Mucosa of gallbladder (tissue), 1 donor: Measurements from ENCODE around the gene CORO2B. TPM values are rescaled to one million over a fixed set of nuclear protein-coding genes. Genes with fewer than 3 reads are reported as not detected.
A peak's percentile ranks its signal among the peaks of the same experiment; 100 is the strongest.
"Not testable (repeated sequence)": the region's sequence is repeated elsewhere in the genome, so short reads cannot be mapped to it uniquely, and the experiment has no call there.

Source experiments
- DNase-seq: peaks from one replicate; pipeline ENCODE4 v3.0.0-alpha.2; 2020; ENCODE audit warnings: low spot score
- total RNA-seq: library from RNA; stranded (reverse); gene quantifications from one replicate; pipeline ENCODE4 v1.2.1, GENCODE V29; 2021
- donor health status: DM: no; HTN: no; CAD: no.

Gene CORO2B
- total RNA-seq, 1 donor from 2014 or later: 2.9 TPM

DNA sequence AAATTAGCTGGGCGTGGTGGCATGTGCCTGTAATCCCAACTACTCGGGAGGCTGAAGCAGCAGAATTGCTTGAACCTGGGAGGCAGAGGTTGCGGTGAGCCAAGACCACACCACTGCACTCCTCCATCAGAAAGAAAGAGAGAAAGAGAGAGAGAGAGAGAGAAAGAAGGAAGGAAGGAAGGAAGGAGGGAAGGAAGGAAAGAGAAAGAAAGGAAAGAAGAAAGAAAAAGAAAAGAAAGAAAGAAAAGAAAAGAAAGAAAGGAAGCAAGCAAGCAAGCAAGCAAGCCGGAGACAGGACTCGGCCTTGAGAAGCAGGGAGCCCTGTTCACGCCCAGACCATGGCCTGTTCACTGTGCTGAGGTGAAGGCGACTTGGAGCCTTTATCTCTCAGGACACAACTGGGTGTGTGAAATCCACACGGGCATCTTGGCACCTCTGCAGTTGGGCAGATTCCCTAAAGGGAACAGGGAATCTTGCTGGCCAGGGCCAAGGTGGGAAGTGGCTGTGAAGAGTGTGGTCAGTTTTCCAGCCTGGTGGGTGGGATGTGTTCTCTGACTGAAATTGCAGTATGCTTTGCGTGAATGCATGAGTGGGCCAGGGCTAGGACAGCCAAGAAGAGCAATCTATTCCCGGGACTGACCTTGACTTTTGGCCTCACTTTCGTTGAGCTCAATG, 90.3 kb downstream of the CORO2B start:
- no peak for DNase-seq

DNA sequence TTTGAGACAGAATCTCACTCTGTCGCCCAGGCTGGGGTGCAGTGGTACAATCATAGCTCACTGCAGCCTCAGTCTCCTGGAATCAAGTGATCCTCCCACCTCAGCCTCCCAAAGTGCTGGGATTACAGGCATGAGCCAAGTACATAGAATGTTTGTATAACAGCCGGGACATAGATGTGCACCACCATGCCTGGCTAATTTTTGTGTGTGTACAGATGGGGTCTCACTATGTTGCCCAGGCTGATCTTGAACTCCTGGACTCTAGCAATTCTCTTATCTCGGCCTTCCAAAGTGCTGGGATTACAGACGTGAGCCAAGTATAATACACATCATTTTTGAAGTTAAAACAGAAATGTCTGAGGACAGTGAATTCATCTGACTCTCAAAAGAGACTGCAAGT, 93.5 kb downstream of the CORO2B start:
- DNase-seq: no peak

- DNase-seq: no peak
Observed at GRCh38 chr15:68672781-68673205, 94.0 kb downstream of the CORO2B start.

DNA sequence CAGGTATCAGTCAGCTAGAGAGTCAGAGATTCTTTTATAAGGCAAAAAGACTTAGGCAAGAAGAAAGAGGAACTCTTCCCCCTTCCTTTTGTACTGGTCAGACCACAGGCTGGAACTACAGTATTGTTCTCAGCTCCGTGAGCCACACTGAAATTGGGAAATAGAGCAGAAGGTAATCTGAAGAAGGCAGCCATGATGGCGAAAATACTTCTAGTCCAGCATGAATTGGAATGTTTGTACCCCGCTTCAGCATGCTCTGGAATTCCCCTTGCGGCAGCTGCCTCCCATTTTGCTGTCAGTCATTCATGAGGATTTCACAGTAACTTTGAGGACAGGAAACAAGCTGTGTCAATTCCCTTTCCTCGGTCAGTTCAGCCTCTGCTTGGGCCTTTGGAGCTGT, 96.2 kb downstream of the CORO2B start:
- no peak for DNase-seq

GRCh38 chr15:68676011-68676605, 97.3 kb downstream of the CORO2B start:
- no peak for DNase-seq

GRCh38 chr15:68676926-68677325, 98.1 kb downstream of the CORO2B start:
- no peak for DNase-seq

- DNase-seq: no peak
Observed at GRCh38 chr15:68677996-68678395, 99.2 kb downstream of the CORO2B start.

DNA sequence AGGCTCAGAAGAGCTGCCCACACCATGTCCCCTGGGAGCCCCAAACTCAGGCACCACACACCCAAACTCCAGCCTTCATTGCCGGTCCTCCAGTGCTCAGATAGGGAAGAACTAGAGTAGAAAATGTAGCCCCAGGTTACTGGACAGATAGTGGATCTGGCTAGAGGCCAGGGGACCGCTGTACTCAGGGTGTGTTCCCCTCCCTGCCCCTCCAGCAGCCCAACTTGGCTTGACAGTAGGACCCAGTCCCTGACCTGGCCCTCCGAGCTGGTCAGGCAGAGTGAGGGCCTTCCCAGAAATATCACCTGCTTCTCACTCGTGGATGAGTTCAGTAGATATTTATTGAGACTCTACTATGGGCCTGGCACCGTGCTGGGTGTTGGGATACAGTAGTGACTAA, 100.0 kb downstream of the CORO2B start:
- no peak for DNase-seq

GRCh38 chr15:68679161-68679560, 100.4 kb downstream of the CORO2B start:
- DNase-seq: no peak

DNA sequence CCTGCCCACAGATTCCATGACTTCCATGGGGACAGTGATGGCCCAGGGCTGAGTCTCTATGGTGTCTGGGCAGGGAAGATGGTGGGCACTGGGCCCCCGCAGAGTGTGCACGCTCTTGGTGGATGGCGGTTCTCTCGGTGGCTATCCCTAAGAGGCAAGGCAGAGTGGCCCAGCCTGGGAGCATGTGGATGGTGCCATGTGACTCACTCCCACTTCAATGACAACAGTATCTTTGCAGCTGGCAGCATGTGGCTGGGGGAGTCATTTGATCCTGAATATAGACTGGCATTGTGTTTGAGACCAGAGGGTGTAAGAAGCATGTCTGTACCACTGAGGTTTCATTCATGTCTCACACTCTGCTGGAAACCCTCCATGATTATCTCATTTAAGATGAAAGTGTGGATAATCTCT, 101.2 kb downstream of the CORO2B start:
- DNase-seq: no peak

GRCh38 chr15:68680756-68681155, 102.0 kb downstream of the CORO2B start:
- not testable (repeated sequence) for DNase-seq

DNA sequence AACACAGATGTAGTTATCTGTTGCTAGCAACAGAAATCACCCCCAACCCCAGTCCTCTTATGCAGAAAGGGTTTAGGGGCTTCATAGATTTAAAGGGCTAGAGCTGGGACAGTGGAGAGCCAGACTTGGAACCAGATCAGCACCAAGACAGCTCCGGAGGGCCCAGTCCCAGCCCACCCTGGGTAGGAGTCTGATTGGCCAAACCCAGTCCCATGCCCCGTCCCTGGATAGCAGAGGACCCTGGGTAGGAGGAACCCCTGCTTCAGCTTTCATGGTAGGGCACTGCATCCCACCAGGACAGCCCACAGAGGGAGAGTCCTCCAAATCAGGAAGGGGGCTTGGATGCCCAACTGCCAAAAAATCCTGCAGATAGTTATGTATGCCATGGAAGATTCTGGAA, 103.0 kb downstream of the CORO2B start:
- no peak for DNase-seq

- DNase-seq: no peak
Observed at GRCh38 chr15:68682330-68682729, 103.5 kb downstream of the CORO2B start.

DNA sequence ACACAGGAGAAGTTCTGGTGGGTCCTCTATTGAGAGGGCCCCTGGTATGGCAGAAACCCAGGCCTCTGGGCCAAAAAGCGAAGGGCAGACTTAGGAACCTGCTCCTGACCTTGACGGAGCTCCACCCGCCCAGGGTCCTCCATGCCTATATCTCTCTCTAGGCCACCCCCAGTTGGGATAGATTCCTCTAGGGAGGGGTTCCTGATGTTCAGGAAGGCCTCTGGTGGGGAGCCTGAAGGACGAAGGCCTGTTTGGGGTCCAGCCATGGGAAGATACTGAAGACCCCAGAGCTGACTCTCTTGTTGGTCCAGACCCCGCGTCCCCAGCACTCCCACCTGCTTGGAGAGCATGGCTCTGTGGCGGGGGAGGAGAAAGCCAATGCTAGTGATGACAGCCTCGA, 104.2 kb downstream of the CORO2B start:
- DNase-seq: no peak

DNA sequence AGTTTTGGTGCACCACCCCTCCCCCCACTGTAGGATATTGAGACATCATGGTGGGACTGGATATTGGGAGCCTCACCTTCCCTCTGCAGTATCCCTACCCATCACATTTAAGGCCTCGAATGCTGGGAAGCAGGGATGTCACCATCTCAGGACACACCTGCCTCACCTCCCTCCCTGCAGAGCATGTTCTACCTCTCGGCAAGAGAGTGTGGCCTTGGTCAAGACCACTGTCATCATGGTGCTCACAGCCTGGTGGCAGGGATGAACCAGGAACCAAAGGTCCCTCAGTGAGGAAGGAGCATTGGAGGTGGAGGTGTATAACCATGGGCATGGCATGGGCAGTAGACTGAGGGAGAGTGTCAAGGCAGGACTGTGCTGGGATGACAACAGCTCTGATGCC, 104.8 kb downstream of the CORO2B start:
- no peak for DNase-seq

DNA sequence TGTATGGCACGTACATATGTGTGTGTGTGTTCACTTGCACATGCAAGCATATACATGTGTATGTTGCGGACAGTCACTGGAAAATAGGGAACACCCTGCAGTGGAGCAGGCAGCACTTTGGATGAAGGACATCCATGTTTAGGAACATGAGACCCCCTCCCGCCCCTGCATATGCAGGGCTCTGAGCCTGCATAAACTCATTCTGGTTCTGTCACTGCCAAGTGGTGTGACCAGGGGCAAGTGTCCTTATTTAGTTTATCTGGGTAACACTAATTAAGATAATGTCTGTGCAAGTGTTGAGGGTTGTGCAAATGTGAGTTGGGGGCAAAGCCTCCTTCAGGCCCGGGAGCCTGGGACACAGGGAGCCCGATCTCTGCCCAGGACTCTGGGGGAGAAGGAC, 105.7 kb downstream of the CORO2B start:
- DNase-seq: no peak

- no peak for DNase-seq
Observed at GRCh38 chr15:68687136-68687735, 108.4 kb downstream of the CORO2B start.

DNA sequence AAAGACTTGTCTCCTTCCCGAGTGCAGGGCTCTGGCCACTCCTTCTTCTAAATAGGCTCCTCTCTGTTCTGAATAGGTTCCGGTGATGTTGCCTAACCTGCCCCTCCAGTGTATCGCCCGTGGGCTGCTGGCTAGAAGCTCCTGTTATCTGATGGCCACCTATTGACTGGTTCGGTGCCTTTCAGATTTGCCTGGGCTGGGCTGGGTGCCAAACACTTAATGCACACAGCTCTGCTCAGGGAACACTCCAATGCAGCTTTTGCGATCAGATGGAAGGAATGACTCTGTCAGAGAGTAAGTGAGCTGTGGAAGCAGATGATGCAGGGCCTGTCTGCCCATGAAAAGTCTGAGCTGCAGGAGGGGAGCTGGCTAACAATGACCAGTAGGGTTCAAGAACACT, 112.9 kb downstream of the CORO2B start:
- peak; percentile 30 for DNase-seq

DNA sequence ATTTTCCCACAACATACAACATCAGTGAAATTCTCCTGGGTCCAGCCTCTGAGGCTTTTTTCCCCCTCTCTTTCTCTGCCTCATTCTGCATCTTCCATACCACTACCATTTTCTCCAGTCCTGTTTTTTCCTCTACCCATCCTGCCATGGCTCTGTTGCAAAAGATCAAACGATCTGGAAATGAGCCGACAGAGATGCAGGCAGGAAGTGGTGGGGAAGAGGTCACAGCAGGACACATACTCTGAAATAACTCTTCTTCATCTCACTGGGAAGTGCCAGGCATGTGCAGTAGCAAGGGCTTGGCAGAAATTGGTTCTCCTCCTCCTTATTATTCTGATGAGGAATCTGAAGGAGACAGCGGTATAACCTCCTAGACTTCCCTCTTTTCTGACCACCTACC, 114.3 kb downstream of the CORO2B start:
- DNase-seq: no peak

GRCh38 chr15:68694111-68694510, 115.3 kb downstream of the CORO2B start:
- no peak for DNase-seq

DNA sequence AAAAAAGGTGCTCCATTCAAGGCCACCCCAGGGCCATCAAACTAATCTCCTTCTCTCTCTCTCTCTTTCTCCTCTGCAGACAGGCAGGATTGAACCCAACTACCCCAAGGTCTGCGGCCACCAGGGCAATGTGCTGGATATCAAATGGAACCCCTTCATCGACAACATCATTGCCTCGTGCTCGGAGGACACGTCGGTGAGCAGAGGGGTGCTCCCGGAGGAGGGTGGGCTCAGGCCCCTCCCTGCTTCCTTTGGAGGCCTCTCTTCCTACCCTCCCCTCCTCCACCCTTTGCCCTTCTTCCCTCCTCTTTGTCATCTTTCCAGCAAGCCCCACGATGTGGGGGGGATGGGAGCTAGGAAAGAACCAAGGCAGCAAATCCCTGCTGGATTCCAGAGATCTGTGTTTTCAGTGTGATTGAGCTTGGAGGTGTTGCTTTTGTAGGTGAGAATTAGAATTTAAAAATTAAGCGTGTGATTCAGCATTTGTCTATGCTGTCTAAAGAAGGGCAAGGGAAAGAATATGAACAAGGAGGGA, 116.3 kb downstream of the CORO2B start:
- DNase-seq: no peak

GRCh38 chr15:68696414-68697363, 117.9 kb downstream of the CORO2B start:
- DNase-seq: no peak
